ENCODE measurements around the gene CFDP1.

- TF ChIP-seq EP300 (IDR thresholded peaks at IDR 0.05) (no peak), CTCF (IDR thresholded peaks at IDR 0.05) (no peak)
These were observed 178.9 kb downstream of the CFDP1 start for GRCh38 chr16:75254359-75254837.

All from suprapubic skin (tissue), 3 donors.